Measurements from ENCODE around the gene OTOF.

DNA sequence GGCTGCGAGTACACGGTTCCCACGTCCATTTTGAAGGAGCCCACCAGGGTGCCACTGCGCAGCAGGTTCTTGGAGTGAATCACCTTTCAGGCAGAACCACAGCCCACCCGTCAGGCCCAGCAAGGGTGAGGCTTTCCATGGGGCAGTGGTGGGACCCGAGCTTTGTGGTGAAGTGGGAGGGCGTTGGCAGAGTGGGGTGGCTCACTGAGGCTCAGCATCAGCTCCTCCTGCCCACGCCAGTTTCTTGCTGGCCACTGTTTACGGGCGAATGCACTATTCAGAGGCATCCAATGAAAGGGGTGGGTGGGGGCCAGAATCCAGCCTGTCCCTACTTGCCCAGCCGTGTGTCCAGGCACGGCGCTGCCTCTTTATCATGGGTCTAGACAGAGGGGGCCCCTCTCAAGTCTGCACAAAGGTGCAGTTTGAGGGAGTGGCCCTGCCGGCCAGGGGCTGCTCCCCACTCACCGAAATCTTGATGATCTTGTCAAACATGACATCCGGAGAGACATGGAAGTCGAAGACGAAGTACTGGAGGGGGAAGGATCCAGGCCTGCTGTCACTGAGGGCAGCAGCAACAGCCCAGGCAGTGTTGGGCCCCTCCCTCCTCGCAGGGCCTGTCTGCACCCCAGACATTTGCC is 11.4 kb upstream of the OTOF start:
- TF ChIP-seq, protein P1, sequence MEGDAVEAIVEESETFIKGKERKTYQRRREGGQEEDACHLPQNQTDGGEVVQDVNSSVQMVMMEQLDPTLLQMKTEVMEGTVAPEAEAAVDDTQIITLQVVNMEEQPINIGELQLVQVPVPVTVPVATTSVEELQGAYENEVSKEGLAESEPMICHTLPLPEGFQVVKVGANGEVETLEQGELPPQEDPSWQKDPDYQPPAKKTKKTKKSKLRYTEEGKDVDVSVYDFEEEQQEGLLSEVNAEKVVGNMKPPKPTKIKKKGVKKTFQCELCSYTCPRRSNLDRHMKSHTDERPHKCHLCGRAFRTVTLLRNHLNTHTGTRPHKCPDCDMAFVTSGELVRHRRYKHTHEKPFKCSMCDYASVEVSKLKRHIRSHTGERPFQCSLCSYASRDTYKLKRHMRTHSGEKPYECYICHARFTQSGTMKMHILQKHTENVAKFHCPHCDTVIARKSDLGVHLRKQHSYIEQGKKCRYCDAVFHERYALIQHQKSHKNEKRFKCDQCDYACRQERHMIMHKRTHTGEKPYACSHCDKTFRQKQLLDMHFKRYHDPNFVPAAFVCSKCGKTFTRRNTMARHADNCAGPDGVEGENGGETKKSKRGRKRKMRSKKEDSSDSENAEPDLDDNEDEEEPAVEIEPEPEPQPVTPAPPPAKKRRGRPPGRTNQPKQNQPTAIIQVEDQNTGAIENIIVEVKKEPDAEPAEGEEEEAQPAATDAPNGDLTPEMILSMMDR (conservative IDR thresholded peaks at IDR 0.05; ENCODE audit: low read length) = no peak
- TF ChIP-seq EZH2phosphoT487 (IDR thresholded peaks at IDR 0.05; ENCODE audit: borderline replicate concordance) = no peak
